ENCODE data around the gene CALML5.

The CALML5 gene, protein sequence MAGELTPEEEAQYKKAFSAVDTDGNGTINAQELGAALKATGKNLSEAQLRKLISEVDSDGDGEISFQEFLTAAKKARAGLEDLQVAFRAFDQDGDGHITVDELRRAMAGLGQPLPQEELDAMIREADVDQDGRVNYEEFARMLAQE

DNA sequence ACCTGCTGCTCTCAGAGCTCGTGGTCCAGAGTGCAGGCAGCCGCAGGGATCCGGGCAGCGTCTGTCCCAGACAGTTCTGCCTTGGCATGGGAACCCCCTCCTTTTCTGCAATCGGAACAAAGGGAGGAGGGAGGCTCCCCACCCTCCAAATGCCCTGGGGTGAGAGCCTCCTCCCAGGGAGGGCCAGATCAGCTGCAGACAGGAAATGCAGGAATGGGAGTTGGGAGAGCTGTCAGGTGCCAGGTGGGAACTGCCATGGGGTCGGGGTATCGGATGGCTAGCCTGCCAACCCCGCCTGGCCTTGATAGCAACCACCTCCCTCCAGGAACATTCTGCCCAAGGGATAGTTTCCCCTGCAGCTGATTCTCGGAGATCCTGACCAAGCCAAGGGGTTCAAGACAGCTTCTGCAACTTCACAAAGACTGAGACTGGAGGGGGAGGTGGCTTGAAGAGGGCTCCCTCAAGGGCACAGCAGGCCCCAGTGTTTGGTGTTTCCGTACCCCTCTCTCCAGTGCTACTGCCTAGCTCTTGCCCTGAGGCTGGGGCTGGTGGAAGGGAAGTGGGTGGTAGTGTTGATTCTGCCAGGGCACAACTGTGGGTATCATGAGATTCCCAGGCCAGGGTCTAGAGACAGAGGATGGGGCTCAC, at the start of gene CALML5:
TSS of gene CALML5 (minus strand) at position 78 of the 648 bp plus-strand sequence. CDS start 132 bp downstream, outside the sequence.
- no peak for DNase-seq

- no peak for DNase-seq
These were observed 48.7 kb upstream of the CALML5 start for GRCh38 chr10:5547931-5548660.

DNA sequence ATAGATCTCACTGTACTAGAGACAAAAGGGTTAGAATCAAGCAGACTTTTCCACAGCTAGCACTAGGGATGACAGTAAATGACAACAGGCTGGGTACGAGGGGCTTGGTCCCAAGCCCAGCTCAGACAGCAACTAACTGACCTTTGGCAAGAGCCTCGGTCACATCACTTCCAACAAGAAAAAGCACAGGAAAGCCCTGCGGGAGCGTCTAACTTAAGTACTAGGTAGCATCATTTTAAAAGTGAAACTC, 48.2 kb upstream of the CALML5 start:
- DNase-seq: no peak

GRCh38 chr10:5546891-5547680, 47.7 kb upstream of the CALML5 start:
- no peak for DNase-seq

DNA sequence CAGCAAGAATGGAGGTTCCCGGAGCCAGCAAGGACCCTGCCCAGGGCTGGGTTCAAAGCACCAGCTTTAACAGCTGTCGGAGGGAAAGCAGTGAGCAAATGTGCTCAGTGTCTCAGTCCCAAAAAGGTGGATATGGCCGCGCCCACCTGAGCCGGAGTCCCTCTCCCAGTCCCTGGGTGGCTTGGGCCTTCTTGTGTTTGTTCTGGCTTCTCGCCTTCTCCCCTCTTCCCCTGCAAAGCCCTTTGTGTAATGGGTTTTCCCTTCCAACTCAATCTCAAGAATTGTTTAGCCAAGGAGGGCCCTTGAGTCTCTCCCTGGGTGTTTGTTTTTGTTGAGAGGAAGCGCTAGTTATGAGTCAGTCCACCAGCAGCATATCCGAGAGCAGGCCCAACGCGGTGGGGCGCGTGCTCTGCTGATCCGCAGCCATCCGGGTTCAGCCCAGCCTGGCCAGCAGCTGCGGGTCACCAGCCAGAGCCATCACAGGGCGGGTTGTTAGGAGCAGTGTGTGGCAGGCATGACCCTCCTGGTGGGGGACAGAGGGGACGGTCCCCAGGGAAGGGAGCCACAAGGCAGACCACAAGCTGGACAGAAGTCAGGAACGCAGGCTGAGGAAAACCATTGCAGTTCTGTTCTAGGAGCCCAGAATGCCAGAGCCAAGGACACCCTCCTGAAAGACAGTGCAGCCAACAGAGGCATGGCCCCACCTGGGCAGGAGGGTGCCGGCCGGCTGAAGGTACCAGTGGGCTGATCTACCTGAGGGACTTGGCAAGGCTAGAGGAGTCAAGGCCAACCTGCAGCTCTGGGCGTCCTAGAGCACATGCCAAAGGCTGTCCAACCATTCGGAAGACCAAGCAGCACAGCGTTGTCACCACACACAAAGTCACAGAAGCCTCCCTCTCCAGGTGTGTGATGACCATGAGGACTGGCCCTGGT, 46.7 kb upstream of the CALML5 start:
- no peak for DNase-seq

GRCh38 chr10:5545426-5545777, 46.0 kb upstream of the CALML5 start:
- DNase-seq: no peak

GRCh38 chr10:5545011-5545410, 45.6 kb upstream of the CALML5 start:
- no peak for DNase-seq

DNA sequence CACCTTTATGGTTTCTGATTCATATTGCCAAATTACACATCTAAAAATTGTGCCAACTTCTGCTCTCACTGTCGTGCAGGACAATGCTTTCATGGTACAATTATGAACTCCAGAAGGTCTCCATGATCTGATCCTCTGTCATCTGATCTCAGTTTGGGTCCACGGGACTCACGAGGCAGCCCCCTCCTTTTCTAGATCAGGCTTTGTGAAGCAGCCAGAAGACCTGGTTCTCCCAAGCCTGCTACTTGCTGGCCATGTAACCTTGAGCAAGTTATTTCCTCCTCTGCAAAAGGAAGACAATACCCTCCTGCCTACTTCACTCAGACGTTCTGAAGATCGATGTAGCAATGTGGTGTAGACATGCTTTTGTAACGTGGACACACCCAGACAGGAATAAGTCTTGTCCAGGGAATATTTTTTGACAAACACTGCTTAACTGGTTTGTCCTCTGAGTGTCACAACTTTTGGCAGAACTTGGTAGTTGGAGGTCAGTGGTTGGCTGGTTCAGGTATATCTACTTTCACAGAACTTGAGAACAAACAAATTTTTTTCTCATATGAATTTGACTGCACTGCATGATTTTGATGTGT, 44.9 kb upstream of the CALML5 start:
- no peak for DNase-seq

DNA sequence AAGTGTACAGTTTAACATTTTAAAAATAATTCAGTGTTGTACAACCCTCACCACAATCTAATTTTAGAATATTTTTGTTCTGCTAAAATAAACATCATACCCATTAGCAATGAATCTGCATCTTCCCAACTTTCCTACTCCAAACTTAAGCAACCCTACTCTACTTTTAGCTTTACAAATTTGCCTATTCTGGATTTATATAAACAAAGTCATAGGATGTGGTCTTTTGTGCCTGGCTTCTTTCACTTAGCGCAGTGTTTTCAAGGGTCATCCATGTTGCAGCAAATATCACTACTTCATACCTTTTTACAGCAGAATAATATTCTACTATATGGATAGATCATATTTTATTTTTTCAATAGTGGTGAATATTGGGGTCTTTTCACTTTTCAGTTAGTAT, 44.3 kb upstream of the CALML5 start:
- DNase-seq: no peak

GRCh38 chr10:5542100-5542499, 42.7 kb upstream of the CALML5 start:
- no peak for DNase-seq

DNA sequence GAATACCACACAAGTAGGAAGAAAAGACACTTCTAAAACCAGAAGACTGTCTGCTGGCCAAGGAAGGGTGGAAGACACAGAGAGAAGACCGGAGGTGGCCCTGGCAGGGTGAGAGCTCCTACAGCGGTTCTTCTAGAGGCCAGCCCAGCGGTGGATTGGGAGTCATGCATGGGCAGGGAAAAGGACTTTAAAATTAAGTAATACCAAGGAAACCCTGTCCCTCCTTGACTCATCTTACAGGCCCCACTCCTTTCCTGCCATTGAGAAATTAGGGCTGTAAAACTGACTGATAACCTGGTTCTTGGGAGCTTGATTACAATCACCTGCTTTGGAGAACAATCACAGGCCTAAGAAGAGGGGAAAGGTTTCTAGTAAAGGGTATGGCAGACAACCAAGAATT, 41.5 kb upstream of the CALML5 start:
- DNase-seq: no peak

GRCh38 chr10:5540080-5540479, 40.7 kb upstream of the CALML5 start:
- no peak for DNase-seq

- no peak for DNase-seq
These were observed 39.7 kb upstream of the CALML5 start for GRCh38 chr10:5538892-5539651.

GRCh38 chr10:5538446-5538845, 39.1 kb upstream of the CALML5 start:
- no peak for DNase-seq

- DNase-seq: no peak
These were observed 38.3 kb upstream of the CALML5 start for GRCh38 chr10:5537684-5538083.

DNA sequence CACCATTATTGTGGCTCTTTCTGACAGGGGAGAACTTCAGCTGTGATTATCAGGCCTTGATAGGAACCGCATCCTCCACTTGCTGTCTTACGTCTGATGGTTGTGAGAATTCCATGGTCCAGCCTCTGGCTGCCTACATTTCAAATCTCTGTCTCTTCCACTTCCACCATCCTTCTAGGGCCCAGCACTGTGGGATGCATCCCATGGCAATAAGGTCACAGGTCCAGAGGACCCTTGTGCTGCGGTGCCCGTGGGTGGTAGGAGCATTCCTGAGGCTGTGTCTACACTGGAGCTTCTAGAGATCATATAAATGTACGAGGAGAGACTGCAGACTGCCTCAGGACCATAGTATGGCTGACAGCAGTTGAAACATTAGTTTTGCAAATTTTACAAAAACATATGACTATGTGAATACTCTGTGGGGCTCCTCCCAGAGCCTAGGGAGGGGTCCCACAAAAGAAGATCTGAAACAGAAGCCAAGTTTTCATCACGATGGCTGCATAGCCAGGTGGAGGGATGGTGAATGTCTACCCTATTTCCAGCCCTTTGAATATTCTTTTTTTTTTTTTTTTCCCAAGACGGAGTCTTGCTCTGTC, 37.2 kb upstream of the CALML5 start:
- no peak for DNase-seq

DNA sequence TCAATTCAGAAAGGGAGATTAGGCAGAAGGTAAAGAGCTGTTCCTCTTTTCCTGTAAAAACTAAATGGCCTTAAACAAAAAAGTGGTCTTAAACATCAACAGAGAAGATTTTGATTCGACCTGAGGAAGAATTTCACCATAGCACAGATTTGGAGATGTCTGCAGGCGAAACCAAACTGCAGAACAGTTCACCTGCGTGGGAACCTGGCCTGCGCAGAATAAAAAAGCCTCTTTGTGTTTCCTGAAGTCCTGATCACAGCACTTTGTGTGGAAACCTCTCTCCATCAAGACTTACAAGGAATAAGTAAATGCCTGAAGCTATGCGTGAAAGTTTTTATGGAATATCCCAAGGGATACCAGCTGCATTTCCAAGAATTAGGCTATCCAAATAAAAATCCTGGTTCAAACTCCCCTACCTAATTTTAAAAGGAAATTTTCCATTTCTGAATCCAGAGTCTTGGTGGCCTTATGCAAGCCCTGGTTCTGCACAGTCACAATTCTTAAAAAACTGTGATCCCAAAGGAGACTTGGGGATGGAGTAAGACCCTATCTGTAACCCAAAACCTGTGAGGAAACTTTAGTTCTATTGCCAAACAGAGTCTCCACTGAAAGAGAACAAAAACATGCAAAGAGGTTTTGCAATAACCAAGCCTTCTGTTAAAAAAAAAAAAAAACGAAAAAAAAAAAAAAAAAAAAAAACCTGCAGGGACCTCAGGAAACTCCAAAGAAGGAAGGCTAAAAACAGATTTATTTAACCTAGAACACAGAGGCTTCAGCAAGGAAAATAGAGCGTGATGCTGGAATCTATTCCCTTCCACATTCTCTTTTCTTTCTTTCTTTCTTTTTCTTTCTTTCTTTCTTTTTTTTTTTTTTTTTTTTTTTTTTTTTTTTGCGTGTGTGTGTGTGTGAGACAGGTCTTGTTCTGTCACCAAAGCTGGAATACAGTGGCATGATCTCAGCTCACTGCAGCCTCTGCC, 35.8 kb upstream of the CALML5 start:
- DNase-seq: no peak

DNA sequence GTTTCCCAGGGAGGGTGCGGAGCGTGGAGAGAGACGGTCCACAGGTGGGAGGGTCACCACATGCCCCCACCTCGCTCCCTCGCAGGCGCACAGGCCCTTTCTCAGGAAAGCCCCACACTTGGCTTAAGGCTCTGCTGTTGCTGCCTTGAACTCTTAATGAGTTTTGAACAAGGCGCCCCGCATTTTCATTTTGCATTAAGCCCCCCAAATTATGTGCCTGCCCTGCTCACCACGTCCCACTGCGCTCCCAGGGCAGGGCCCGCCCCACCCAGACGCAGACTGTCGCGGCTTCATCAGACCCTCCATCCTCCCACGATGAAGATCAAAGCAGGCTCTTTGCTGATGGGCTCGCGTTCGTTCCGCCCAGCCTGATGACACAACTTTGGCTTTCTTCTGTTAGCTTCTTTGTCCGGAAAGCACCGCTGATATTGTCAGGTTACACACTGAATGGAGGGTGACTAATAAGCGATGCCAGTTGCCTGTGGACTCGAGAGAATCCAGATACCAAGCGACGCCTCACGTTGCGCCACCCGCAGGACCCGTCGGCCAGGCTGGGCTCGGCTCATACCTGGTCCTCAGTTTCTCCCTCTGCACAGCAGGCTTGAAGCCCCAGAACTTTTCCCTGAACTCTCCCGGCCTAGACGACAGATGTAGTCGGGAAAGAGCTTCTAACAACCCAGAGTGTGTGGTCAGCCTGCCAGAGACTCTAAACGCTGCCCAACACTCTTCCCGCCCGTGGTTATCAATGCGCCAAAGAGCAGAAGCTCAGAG, 34.9 kb upstream of the CALML5 start:
- DNase-seq: no peak

DNA sequence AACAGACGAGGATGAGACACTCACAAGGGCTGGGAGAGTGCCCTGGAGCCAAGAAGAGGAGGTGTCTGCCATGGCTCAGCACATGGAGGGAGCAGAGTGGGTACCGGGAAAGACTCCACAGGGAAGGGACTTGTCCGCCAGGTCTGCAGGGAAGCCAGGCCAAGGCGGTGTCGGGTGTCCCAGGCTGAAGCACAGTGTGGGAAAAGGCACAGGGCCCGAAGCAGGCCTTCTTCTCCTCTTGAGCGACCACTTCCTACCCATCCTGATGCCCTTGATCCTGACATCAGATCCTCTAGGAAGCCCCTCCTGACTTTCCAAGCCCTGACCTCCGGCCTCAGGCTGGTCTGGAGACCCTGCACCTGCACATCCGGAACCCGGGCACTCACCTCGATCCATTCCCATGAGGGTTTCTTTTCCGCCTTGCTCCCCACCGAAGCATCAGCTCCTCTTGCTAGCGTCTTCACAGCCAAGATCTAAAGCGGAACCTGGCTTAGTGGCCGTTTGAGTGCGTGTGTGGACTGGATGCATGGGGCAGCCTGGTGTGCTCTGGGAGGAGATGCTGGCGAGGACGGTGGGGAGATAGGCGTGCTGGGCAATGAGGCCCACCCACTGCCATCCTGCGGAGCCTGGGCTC, 33.8 kb upstream of the CALML5 start:
- no peak for DNase-seq
